ENCODE results near the gene LYZL1. TPM values are rescaled to one million over a fixed set of nuclear protein-coding genes. Genes with fewer than 3 reads are reported as not detected.
A peak's percentile ranks its signal among the peaks of the same experiment; 100 is the strongest.
"Not testable (repeated sequence)": the region's sequence is repeated elsewhere in the genome, so short reads cannot be mapped to it uniquely, and the experiment has no call there.

LYZL1 gene
- total RNA-seq, 2 donors from 2014 or later, result not detected

- no peaks in the 10 kb centered on the region for H3K27me3 ChIP-seq
- DNase-seq (peak in 3 of 4 donors; percentile 21 to 37 (median 34)), ATAC-seq (no peak)
- no peak for TF ChIP-seq CTCF (IDR thresholded peaks at IDR 0.05)
- TF ChIP-seq POLR2A (IDR thresholded peaks at IDR 0.05), result no peak
- H3K27ac ChIP-seq, result peak overlapping the region in 3 of 4 donors; percentile 7 to 75 (median 17)
- intact Hi-C loops (cut with DNase I), result no loop called here
- H3K4me3 ChIP-seq, result no peak overlapping the region
- no peaks in the 10 kb centered on the region for H3K36me3 ChIP-seq (replicated peaks in 1 of 2; ENCODE audit: insufficient read depth in 1 of 2, low read depth in 2 of 2)
- H3K9me3 ChIP-seq, result no peaks in the 10 kb centered on the region
- WGBS, 2 donors, result 40 to 50% methylated on average over 5 of the region's 5 CpGs
- peaks cover 23% of the 10 kb centered on the region for H3K4me1 ChIP-seq
These were observed 28.7 kb downstream of the LYZL1 start for GRCh38 chr10:29317423-29318021.

GRCh38 chr10:29318141-29319071, 29.5 kb downstream of the LYZL1 start:
- H3K27me3 ChIP-seq; H3K4me3 ChIP-seq; intact Hi-C loops (cut with DNase I); H3K36me3 ChIP-seq (replicated peaks in 1 of 2; ENCODE audit: insufficient read depth in 1 of 2, low read depth in 2 of 2); H3K9me3 ChIP-seq: not testable (repeated sequence)
- DNase-seq (peak in 2 of 4 donors; percentile 39 to 41), ATAC-seq (peak; percentile 75)
- Histone ChIP-seq H3K4me1 (peaks cover 23% of the 10 kb centered on the region), H3K27ac (peak overlapping the region in 3 of 4 donors; percentile 38 to 75 (median 50))
- 10 to 13% methylated on average over 22 of the region's 22 CpGs for WGBS, 2 donors

GRCh38 chr10:29319205-29319781, 30.4 kb downstream of the LYZL1 start:
- Histone ChIP-seq H3K4me1 (peaks cover 23% of the 10 kb centered on the region), H3K27me3 (no peaks in the 10 kb centered on the region), H3K9me3 (no peaks in the 10 kb centered on the region), H3K36me3 (replicated peaks in 1 of 2; ENCODE audit: insufficient read depth in 1 of 2, low read depth in 2 of 2) (no peaks in the 10 kb centered on the region), H3K4me3 (no peak overlapping the region), H3K27ac (peak overlapping the region in 3 of 4 donors; percentile 38 to 75 (median 50))
- TF ChIP-seq CTCF (IDR thresholded peaks at IDR 0.05) (no peak), POLR2A (IDR thresholded peaks at IDR 0.05) (no peak)
- DNase-seq (no peak), ATAC-seq (no peak)
- WGBS, 2 donors, result 75 to 76% methylated on average over 13 of the region's 13 CpGs
- intact Hi-C loops (cut with DNase I), result no loop called here

GRCh38 chr10:29320680-29321121, 31.8 kb downstream of the LYZL1 start:
- H3K27me3 ChIP-seq, result not testable (repeated sequence)

GRCh38 chr10:29321656-29322055, 32.8 kb downstream of the LYZL1 start:
- TF ChIP-seq POLR2A (IDR thresholded peaks at IDR 0.05) (no peak), CTCF (IDR thresholded peaks at IDR 0.05) (no peak)
- H3K4me1 ChIP-seq, result peaks cover 26% of the 10 kb centered on the region
- ATAC-seq (no peak), DNase-seq (no peak)
- no peaks in the 10 kb centered on the region for H3K9me3 ChIP-seq
- intact Hi-C loops (cut with DNase I), result no loop called here
- no peaks in the 10 kb centered on the region for H3K27me3 ChIP-seq
- no peak overlapping the region for H3K27ac ChIP-seq
- H3K36me3 ChIP-seq (replicated peaks in 1 of 2; ENCODE audit: insufficient read depth in 1 of 2, low read depth in 2 of 2), result no peaks in the 10 kb centered on the region
- H3K4me3 ChIP-seq, result no peak overlapping the region
- WGBS, 2 donors, result 71 to 76% methylated on average over 8 of the region's 8 CpGs

More at GRCh38 chr10:29320680-29321121, 31.8 kb downstream of the LYZL1 start:
- 76% methylated on average over 5 of the region's 5 CpGs for WGBS, 2 donors
- DNase-seq; H3K36me3 ChIP-seq (replicated peaks in 1 of 2; ENCODE audit: insufficient read depth in 1 of 2, low read depth in 2 of 2); intact Hi-C loops (cut with DNase I); H3K4me3 ChIP-seq; ATAC-seq; H3K27ac ChIP-seq; H3K9me3 ChIP-seq: not testable (repeated sequence)
- peaks cover 23% of the 10 kb centered on the region for H3K4me1 ChIP-seq
